ENCODE measurements around the gene VPS13D.
"Not testable (repeated sequence)": the region's sequence is repeated elsewhere in the genome, so short reads cannot be mapped to it uniquely, and the experiment has no call there.

The VPS13D gene

GRCh38 chr1:12370333-12370975, 140.6 kb downstream of the VPS13D start:
- DNase-seq (ENCODE audit: low read depth in 3 of 3) = no peak

- DNase-seq (ENCODE audit: low read depth in 3 of 3) = no peak
Measured at GRCh38 chr1:12371053-12371452, 141.2 kb downstream of the VPS13D start.

- DNase-seq (ENCODE audit: low read depth in 3 of 3) = no peak
Measured at GRCh38 chr1:12372180-12372579, 142.3 kb downstream of the VPS13D start.

- no peak for DNase-seq (ENCODE audit: low read depth in 3 of 3)
Measured at GRCh38 chr1:12372761-12373160, 142.9 kb downstream of the VPS13D start.

- no peak for DNase-seq (ENCODE audit: low read depth in 3 of 3)
Measured at GRCh38 chr1:12375133-12375829, 145.5 kb downstream of the VPS13D start.

- DNase-seq (ENCODE audit: low read depth in 3 of 3) = no peak
Measured at GRCh38 chr1:12376236-12377045, 146.6 kb downstream of the VPS13D start.

DNA sequence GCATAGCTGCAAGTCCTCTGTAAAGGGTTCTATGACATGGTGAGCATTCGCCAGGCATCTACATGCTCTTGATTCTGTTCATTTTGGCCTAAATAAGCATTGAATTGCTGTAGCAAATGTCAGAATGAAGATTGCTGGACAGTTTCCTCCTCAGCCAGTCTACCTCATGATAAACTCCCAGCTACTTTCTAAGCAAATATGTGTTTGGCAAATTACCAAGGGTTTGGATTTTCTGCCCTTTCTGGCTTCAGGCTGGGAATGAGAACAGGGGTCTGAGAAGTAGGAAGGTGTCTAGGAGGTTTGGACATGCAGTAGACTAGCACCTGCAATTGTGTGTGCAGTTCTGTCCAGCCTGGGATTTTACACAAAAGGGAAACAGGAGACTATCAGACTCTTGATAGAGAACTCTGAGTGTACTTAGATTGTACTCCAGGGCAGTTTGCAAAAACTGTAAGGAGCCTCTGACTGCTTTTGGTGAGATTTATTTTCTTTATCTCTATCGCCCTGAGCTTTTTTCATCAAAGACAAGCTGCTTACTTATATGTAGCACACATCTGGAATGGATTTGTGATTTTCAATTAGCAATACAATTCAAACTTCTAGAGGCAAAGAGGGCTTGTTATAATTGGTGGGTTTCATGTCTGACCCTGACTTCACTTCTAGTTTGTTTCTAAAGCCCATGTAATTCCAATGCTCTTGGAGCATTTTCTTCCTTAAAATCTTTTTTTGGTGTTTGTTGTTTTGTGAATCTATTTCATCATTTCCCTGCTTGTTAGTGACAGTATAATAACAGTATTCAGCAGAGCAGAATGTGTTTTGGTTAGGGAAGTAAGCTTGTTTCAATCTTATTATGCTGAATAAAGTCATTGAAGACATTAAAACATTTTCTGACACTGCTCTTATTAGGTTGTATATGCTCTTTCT, 150.8 kb downstream of the VPS13D start:
- no peak for DNase-seq (ENCODE audit: low read depth in 3 of 3)

DNA sequence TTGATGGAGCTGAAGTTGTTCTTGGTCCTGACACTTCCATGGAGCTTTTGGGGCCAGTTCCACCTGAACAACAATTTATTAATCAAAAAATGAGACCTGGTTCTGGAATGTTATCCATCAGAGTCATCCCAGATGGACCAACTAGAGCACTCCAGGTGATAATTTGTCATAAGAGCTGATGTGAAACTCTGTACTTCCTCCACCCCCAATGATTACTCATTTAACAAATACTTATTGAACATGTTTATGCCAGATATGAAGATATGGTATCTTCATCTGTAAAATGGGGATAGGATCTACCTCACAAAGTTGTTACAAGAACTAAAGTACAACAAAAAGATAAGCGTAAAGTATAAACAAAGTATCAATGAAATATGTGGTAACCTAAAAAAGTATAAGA, 153.2 kb downstream of the VPS13D start:
- DNase-seq (ENCODE audit: low read depth in 3 of 3) = no peak

- DNase-seq (ENCODE audit: low read depth in 3 of 3) = no peak
Measured at GRCh38 chr1:12383786-12384185, 154.0 kb downstream of the VPS13D start.

- no peak for DNase-seq (ENCODE audit: low read depth in 3 of 3)
Measured at GRCh38 chr1:12384836-12385456, 155.1 kb downstream of the VPS13D start.

- no peak for DNase-seq (ENCODE audit: low read depth in 3 of 3)
Measured at GRCh38 chr1:12386130-12386529, 156.3 kb downstream of the VPS13D start.

- DNase-seq (ENCODE audit: low read depth in 3 of 3) = no peak
Measured at GRCh38 chr1:12387641-12388040, 157.8 kb downstream of the VPS13D start.

GRCh38 chr1:12390296-12390695, 160.5 kb downstream of the VPS13D start:
- not testable (repeated sequence) for DNase-seq (ENCODE audit: low read depth in 3 of 3)

- no peak for DNase-seq (ENCODE audit: low read depth in 3 of 3)
Measured at GRCh38 chr1:12397462-12398450, 167.9 kb downstream of the VPS13D start.

DNA sequence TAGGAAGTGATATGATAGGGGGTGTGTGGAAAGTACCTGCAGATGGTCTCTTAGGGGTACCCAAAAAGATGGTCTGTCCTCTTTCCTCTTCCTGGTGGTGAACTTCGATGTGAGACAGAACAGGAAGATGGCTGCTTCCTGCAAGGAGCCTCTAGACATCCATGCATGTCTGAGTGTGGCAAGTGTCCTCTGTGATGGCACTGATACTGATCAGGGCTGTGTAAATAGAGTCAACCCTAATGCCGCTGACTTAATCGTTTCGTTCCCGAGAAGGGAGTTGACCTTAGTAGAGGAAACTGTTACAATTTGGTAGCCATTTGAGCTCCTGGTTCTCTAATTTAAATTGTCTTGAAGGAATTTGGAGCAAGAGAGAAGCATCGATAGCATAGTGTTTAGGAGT, 168.6 kb downstream of the VPS13D start:
- DNase-seq (ENCODE audit: low read depth in 3 of 3) = no peak

DNA sequence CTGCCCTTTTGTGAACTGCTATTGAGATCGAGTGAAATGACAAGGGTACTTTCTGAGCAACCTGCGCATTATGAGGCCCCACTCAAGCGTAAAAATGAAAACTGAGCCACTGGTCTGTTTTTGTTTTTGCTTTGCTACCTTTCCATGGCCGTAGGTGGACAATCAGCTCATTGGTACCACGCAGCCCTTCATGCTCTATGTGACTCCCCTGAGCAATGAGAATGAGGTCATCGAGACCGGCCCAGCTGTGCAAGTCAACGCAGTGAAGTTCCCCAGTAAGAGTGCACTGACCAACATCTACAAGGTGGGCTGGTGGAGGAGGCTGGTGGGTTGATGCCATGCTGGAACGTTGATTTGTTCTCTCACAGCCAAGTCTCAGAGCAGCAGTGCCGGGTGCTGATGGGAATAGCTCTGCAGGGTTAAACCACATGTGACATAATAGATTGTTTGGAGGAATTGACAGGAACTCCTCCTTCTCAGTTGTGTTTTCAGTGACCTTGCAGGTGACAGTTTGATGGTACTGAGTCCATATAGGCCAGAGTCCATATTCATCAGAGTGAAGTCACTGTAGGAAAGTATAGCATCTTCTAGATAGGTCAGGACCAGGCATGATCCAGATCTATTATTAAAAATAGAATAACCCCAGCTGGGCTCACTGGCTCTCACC, 170.3 kb downstream of the VPS13D start:
- no peak for DNase-seq (ENCODE audit: low read depth in 3 of 3)

DNA sequence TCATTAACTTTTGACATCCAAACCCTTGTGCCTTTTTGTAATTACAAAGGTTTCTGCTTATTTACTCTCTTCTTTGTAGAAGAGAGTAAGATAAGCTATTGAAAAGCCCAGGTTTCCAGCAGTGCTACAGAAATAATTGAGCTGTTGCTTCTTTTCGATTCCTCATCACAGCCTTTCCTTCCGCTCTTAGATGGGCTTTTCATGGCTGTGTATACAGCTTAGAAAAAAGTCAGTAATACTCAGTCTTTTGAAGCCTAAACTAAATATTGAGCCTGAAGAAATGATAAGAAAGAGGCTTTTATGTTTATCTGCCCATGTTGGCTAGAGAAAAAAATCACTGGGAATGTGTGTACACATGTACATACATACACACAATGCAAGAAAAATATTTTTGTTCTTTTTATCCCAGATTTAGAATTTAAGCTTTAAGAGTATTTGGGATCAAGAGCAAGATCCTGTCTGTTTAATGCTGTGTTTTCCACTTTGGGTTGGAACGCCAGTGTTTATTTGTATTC, 172.4 kb downstream of the VPS13D start:
- no peak for DNase-seq (ENCODE audit: low read depth in 3 of 3)

GRCh38 chr1:12402842-12403241, 173.0 kb downstream of the VPS13D start:
- DNase-seq (ENCODE audit: low read depth in 3 of 3) = no peak

- no peak for DNase-seq (ENCODE audit: low read depth in 3 of 3)
Measured at GRCh38 chr1:12404918-12405317, 175.1 kb downstream of the VPS13D start.

All from stimulated activated CD4-positive, alpha-beta T cell treated with anti-CD3 and anti-CD28 coated beads, TNF-alpha, amount 100 ng/mL, for 48 hours (primary cell).